Rectal smooth muscle tissue (tissue), 1 donor: ENCODE measurements around the gene ZNF283.

Experiments used
- H3K27ac ChIP-seq: one replicate; pipeline ENCODE4 v1.7.0; 2013; ENCODE audit warnings: low read depth, low read length, inconsistent platforms
- H3K27me3 ChIP-seq: one replicate; pipeline ENCODE4 v1.7.0; 2013; ENCODE audit warnings: low read length; ENCODE audit not compliant: control insufficient read depth, insufficient read depth
- H3K36me3 ChIP-seq: one replicate; pipeline ENCODE4 v1.7.0; 2013; ENCODE audit warnings: low read length; ENCODE audit not compliant: control insufficient read depth, insufficient read depth
- H3K4me1 ChIP-seq: one replicate; pipeline ENCODE4 v1.7.0; 2013; ENCODE audit warnings: low read length; ENCODE audit not compliant: control insufficient read depth, insufficient read depth
- H3K4me3 ChIP-seq: one replicate; pipeline ENCODE4 v1.7.0; 2013; ENCODE audit warnings: low read length
- H3K9ac ChIP-seq: one replicate; pipeline ENCODE4 v1.7.0; 2013; ENCODE audit warnings: low read length

The ZNF283 gene

GRCh38 chr19:43784981-43785808, 41.9 kb upstream of the ZNF283 start:
- H3K4me1 ChIP-seq: no peaks in the 10 kb centered on the region
- H3K27me3 ChIP-seq: peaks cover 3% of the 10 kb centered on the region
- no peak overlapping the region for H3K4me3 ChIP-seq
- no peaks in the 10 kb centered on the region for H3K36me3 ChIP-seq
- no peak overlapping the region for H3K9ac ChIP-seq
- H3K27ac ChIP-seq: no peak overlapping the region

- Histone ChIP-seq H3K4me3 (no peak overlapping the region), H3K27ac (no peak overlapping the region), H3K4me1 (no peaks in the 10 kb centered on the region), H3K36me3 (no peaks in the 10 kb centered on the region), H3K9ac (no peak overlapping the region), H3K27me3 (peaks cover 3% of the 10 kb centered on the region)
These were observed 40.5 kb upstream of the ZNF283 start for GRCh38 chr19:43786665-43787064.

- H3K36me3 ChIP-seq: no peaks in the 10 kb centered on the region
- H3K4me1 ChIP-seq: no peaks in the 10 kb centered on the region
- H3K27me3 ChIP-seq: peaks cover 3% of the 10 kb centered on the region
- no peak overlapping the region for H3K9ac ChIP-seq
- no peak overlapping the region for H3K4me3 ChIP-seq
- no peak overlapping the region for H3K27ac ChIP-seq
These were observed 38.1 kb upstream of the ZNF283 start for GRCh38 chr19:43789029-43789428.

- Histone ChIP-seq H3K4me3 (no peak overlapping the region), H3K27me3 (no peaks in the 10 kb centered on the region), H3K9ac (no peak overlapping the region), H3K36me3 (no peaks in the 10 kb centered on the region), H3K27ac (no peak overlapping the region), H3K4me1 (no peaks in the 10 kb centered on the region)
These were observed 36.5 kb upstream of the ZNF283 start for GRCh38 chr19:43790587-43790986.

GRCh38 chr19:43797118-43797517, 30.0 kb upstream of the ZNF283 start:
- Histone ChIP-seq H3K27me3 (peaks cover 9% of the 10 kb centered on the region), H3K4me1 (no peaks in the 10 kb centered on the region)

GRCh38 chr19:43797556-43797955, 29.6 kb upstream of the ZNF283 start:
- no peak overlapping the region for H3K27ac ChIP-seq
- H3K4me1 ChIP-seq: no peaks in the 10 kb centered on the region
- peaks cover 9% of the 10 kb centered on the region for H3K27me3 ChIP-seq
- H3K9ac ChIP-seq: no peak overlapping the region
- no peaks in the 10 kb centered on the region for H3K36me3 ChIP-seq
- H3K4me3 ChIP-seq: no peak overlapping the region

More at GRCh38 chr19:43797118-43797517, 30.0 kb upstream of the ZNF283 start:
- Histone ChIP-seq H3K4me3 (no peak overlapping the region), H3K9ac (no peak overlapping the region), H3K36me3 (no peaks in the 10 kb centered on the region), H3K27ac (no peak overlapping the region)

GRCh38 chr19:43798026-43798545, 29.0 kb upstream of the ZNF283 start:
- Histone ChIP-seq H3K4me3 (peak overlapping the region; percentile 65), H3K27me3 (peaks cover 9% of the 10 kb centered on the region), H3K9ac (no peak overlapping the region), H3K27ac (no peak overlapping the region), H3K4me1 (no peaks in the 10 kb centered on the region), H3K36me3 (no peaks in the 10 kb centered on the region)

- Histone ChIP-seq H3K27me3 (peaks cover 9% of the 10 kb centered on the region), H3K4me3 (peak overlapping the region; percentile 65), H3K36me3 (no peaks in the 10 kb centered on the region), H3K4me1 (no peaks in the 10 kb centered on the region), H3K27ac (no peak overlapping the region), H3K9ac (no peak overlapping the region)
These were observed 28.3 kb upstream of the ZNF283 start for GRCh38 chr19:43798546-43799409.

- no peak overlapping the region for H3K4me3 ChIP-seq
These were observed 27.5 kb upstream of the ZNF283 start for GRCh38 chr19:43799502-43800142.

GRCh38 chr19:43802216-43802951, 24.7 kb upstream of the ZNF283 start, which contains the start of gene LYPD5:
Gene LYPD5 (minus strand): TSS chr19:43802447. CDS start chr19:43802380, 67 bp downstream.
- H3K4me1 ChIP-seq: no peaks in the 10 kb centered on the region
- H3K36me3 ChIP-seq: no peaks in the 10 kb centered on the region
- no peak within 1 kb of the TSS for H3K4me3 ChIP-seq
- H3K9ac ChIP-seq: no peak within 1 kb of the TSS
- no peak within 1 kb of the TSS for H3K27ac ChIP-seq
- H3K27me3 ChIP-seq: peaks cover 9% of the 10 kb centered on the region

More at GRCh38 chr19:43799502-43800142, 27.5 kb upstream of the ZNF283 start:
- H3K27me3 ChIP-seq: peaks cover 9% of the 10 kb centered on the region
- no peaks in the 10 kb centered on the region for H3K36me3 ChIP-seq
- H3K27ac ChIP-seq: no peak overlapping the region
- no peak overlapping the region for H3K9ac ChIP-seq
- H3K4me1 ChIP-seq: no peaks in the 10 kb centered on the region

GRCh38 chr19:43804432-43804831, 22.7 kb upstream of the ZNF283 start:
- Histone ChIP-seq H3K36me3 (no peaks in the 10 kb centered on the region), H3K9ac (no peak overlapping the region), H3K27ac (no peak overlapping the region), H3K4me1 (no peaks in the 10 kb centered on the region), H3K4me3 (no peak overlapping the region), H3K27me3 (no peaks in the 10 kb centered on the region)
